BJ (cell line): ENCODE data around the gene IARS1. TPM values are rescaled to one million over a fixed set of nuclear protein-coding genes. Genes with fewer than 3 reads are reported as not detected.

Experiments used
- CTCF ChIA-PET: fragments of 350-600 bp; formaldehyde crosslinking; extraction: SDS; loops from one replicate; lab custom pipeline; 2021; ENCODE audit warnings: antibody characterized with exemption, inconsistent platforms; lab: Yijun Ruan, JAX
- POLR2A ChIA-PET: fragments of 300-600 bp; sonication (Branson Sonifier 250); formaldehyde crosslinking; extraction: SDS; loops from one replicate; lab custom pipeline; 2021; ENCODE audit warnings: antibody characterized with exemption; lab: Charles Lee
- DNase-seq: peaks from one replicate; pipeline ENCODE4 v3.0.0-alpha.2; 2011; ENCODE audit warnings: low read depth
- H3K27me3 ChIP-seq: 2 replicates; pipeline ENCODE4 v1.6.0; 2011; ENCODE audit warnings: low read length; ENCODE audit not compliant: control insufficient read depth, insufficient read depth
- H3K36me3 ChIP-seq: 2 replicates; pipeline ENCODE4 v1.5.1; 2011; ENCODE audit warnings: low read length; ENCODE audit not compliant: control insufficient read depth, insufficient read depth
- H3K4me3 ChIP-seq: 2 replicates; pipeline ENCODE4 v1.5.1; 2011; ENCODE audit warnings: low read depth, mild to moderate bottlenecking, control low read depth, low read length
- CTCF ChIP-seq: IDR thresholded peaks from 2 replicates; pipeline ENCODE4 v1.5.1; 2011; ENCODE audit warnings: low read depth, mild to moderate bottlenecking, control low read depth, inconsistent platforms, low read length, moderate library complexity; ENCODE audit not compliant: insufficient read depth
- polyA plus RNA-seq: library from polyadenylated mRNA; depleted of rRNA; stranded (reverse); fragments of >200 nt; gene quantifications from 2 replicates; pipeline ENCODE4 v1.2.3, GENCODE V29; 2011

Gene IARS1
- polyA plus RNA-seq, 1 experiment = 117 TPM

GRCh38 chr9:92278110-92278509 is 15.4 kb downstream of the IARS1 start:
- TF ChIP-seq CTCF = no peak
- POLR2A ChIA-PET = no interaction called here
- peak; percentile 79 for DNase-seq
- no peaks in the 10 kb centered on the region for H3K27me3 ChIP-seq
- CTCF ChIA-PET = interaction anchor here (0.8 to 3.1 kb wide), 10 partner anchors 9 to 356 kb away, joined by 3 to 21 read pairs (median 4); no protein-coding TSS in a partner anchor
- H3K36me3 ChIP-seq = peaks cover 21% of the 10 kb centered on the region
- no peak overlapping the region for H3K4me3 ChIP-seq

- H3K4me3 ChIP-seq = no peak overlapping the region
- no peaks in the 10 kb centered on the region for H3K27me3 ChIP-seq
- ChIA-PET POLR2A (interaction anchor here (0.8 kb wide), 1 partner anchor 67 kb away, joined by 5 read pairs; no protein-coding TSS in a partner anchor), CTCF (interaction anchor here (0.6 to 3.1 kb wide), 6 partner anchors 8 to 142 kb away, joined by 3 to 21 read pairs (median 6); no protein-coding TSS in a partner anchor)
- TF ChIP-seq CTCF = no peak
- DNase-seq = no peak
- peaks cover 23% of the 10 kb centered on the region for H3K36me3 ChIP-seq
These were observed 17.0 kb downstream of the IARS1 start for GRCh38 chr9:92276331-92277032.

GRCh38 chr9:92275541-92275940 is 18.0 kb downstream of the IARS1 start:
- Histone ChIP-seq H3K27me3 (no peaks in the 10 kb centered on the region), H3K4me3 (no peak overlapping the region), H3K36me3 (peaks cover 27% of the 10 kb centered on the region)
- TF ChIP-seq CTCF = no peak; the same call in 1 of the 2 replicates
- DNase-seq = no peak
- ChIA-PET CTCF (interaction anchor here (0.6 to 2.0 kb wide), 4 partner anchors 12 to 1204 kb away, joined by 3 to 7 read pairs (median 4); no protein-coding TSS in a partner anchor), POLR2A (no interaction called here)

GRCh38 chr9:92270511-92270910 is 23.0 kb downstream of the IARS1 start:
- no peak for DNase-seq
- H3K36me3 ChIP-seq = peaks cover 32% of the 10 kb centered on the region
- H3K4me3 ChIP-seq = no peak overlapping the region
- no peak for TF ChIP-seq CTCF
- ChIA-PET POLR2A (no interaction called here), CTCF (no interaction called here)
- no peaks in the 10 kb centered on the region for H3K27me3 ChIP-seq

GRCh38 chr9:92266486-92266885 is 27.0 kb downstream of the IARS1 start:
- POLR2A ChIA-PET = no interaction called here
- DNase-seq = no peak
- CTCF ChIA-PET = interaction anchor here (1.2 to 3.8 kb wide), 2 partner anchors 15 to 127 kb away, joined by 3 to 28 read pairs; no protein-coding TSS in a partner anchor
- no peak for TF ChIP-seq CTCF
- Histone ChIP-seq H3K36me3 (peaks cover 37% of the 10 kb centered on the region), H3K27me3 (no peaks in the 10 kb centered on the region), H3K4me3 (no peak overlapping the region)
